ENCODE data around the gene NDUFA5.

DNA sequence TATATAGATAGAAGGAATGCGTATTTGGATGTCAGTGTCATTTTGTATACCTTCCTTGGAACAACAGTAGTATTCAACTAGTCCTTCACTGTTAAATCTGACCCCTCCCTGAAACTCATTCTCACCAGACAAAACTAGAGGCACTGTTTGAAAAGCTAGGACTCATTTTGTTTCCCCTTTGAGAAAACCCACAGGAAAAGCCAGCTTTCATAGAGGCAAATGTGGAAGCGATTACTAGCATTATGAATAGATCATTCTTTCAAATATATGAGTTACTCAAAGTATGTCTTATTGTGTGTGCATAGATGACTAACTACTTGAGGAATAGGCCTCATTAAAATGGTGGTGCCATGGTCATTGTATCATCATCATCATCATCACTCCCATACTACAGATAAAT, 42.1 kb upstream of the NDUFA5 start:
- no peak for TF ChIP-seq CREB1 (CRISPR knock-in tag; IDR thresholded peaks at IDR 0.05; ENCODE audit: low read depth)
- TF ChIP-seq EZH2 (IDR thresholded peaks at IDR 0.05; ENCODE audit: low read depth, unreplicated experiment), result no peak
- TF ChIP-seq EZH2phosphoT487 (IDR thresholded peaks at IDR 0.05; ENCODE audit: unreplicated experiment), result no peak
